ENCODE data around the gene CDH23. TPM values are rescaled to one million over a fixed set of nuclear protein-coding genes. Genes with fewer than 3 reads are reported as not detected.

Gene CDH23
- total RNA-seq, 2 donors from 2014 or later: 3.9 to 4.4 TPM

GRCh38 chr10:71419750-71420149 lies 23.0 kb downstream of the CDH23 start:
- no peak overlapping the region for H3K27ac ChIP-seq
- no peak for TF ChIP-seq CTCF (IDR thresholded peaks at IDR 0.05)
- no peaks in the 10 kb centered on the region for H3K36me3 ChIP-seq
- DNase-seq (ENCODE audit: low spot score): no peak
- H3K27me3 ChIP-seq: no peaks in the 10 kb centered on the region
- no peaks in the 10 kb centered on the region for H3K4me1 ChIP-seq
- no peak overlapping the region for H3K4me3 ChIP-seq
- no peaks in the 10 kb centered on the region for H3K9me3 ChIP-seq

GRCh38 chr10:71421075-71421434 lies 24.3 kb downstream of the CDH23 start:
- Histone ChIP-seq H3K27me3 (no peaks in the 10 kb centered on the region), H3K27ac (no peak overlapping the region), H3K4me3 (no peak overlapping the region), H3K4me1 (no peaks in the 10 kb centered on the region), H3K9me3 (no peaks in the 10 kb centered on the region), H3K36me3 (no peaks in the 10 kb centered on the region)
- DNase-seq (ENCODE audit: low spot score): no peak
- no peak for TF ChIP-seq CTCF (IDR thresholded peaks at IDR 0.05)

GRCh38 chr10:71423250-71423649 lies 26.5 kb downstream of the CDH23 start:
- H3K36me3 ChIP-seq: no peaks in the 10 kb centered on the region
- H3K9me3 ChIP-seq: no peaks in the 10 kb centered on the region
- no peaks in the 10 kb centered on the region for H3K27me3 ChIP-seq
- H3K27ac ChIP-seq: no peak overlapping the region
- H3K4me3 ChIP-seq: no peak overlapping the region
- DNase-seq (ENCODE audit: low spot score): no peak
- no peaks in the 10 kb centered on the region for H3K4me1 ChIP-seq
- no peak for TF ChIP-seq CTCF (IDR thresholded peaks at IDR 0.05)

- H3K36me3 ChIP-seq: no peaks in the 10 kb centered on the region
- H3K9me3 ChIP-seq: no peaks in the 10 kb centered on the region
- no peaks in the 10 kb centered on the region for H3K4me1 ChIP-seq
- H3K4me3 ChIP-seq: no peak overlapping the region
- no peak overlapping the region for H3K27ac ChIP-seq
- H3K27me3 ChIP-seq: no peaks in the 10 kb centered on the region
- TF ChIP-seq CTCF (IDR thresholded peaks at IDR 0.05): no peak
- no peak for DNase-seq (ENCODE audit: low spot score)
Observed at GRCh38 chr10:71423901-71424300, 27.2 kb downstream of the CDH23 start.

GRCh38 chr10:71424496-71425194 lies 27.9 kb downstream of the CDH23 start:
- Histone ChIP-seq H3K27ac (no peak overlapping the region), H3K4me1 (no peaks in the 10 kb centered on the region), H3K4me3 (no peak overlapping the region), H3K36me3 (no peaks in the 10 kb centered on the region), H3K27me3 (no peaks in the 10 kb centered on the region), H3K9me3 (no peaks in the 10 kb centered on the region)
- no peak for TF ChIP-seq CTCF (IDR thresholded peaks at IDR 0.05)
- no peak for DNase-seq (ENCODE audit: low spot score)

GRCh38 chr10:71426058-71426605 lies 29.4 kb downstream of the CDH23 start:
- Histone ChIP-seq H3K27me3 (no peaks in the 10 kb centered on the region), H3K36me3 (no peaks in the 10 kb centered on the region), H3K9me3 (no peaks in the 10 kb centered on the region), H3K4me1 (no peaks in the 10 kb centered on the region), H3K27ac (no peak overlapping the region), H3K4me3 (no peak overlapping the region)
- no peak for DNase-seq (ENCODE audit: low spot score)
- TF ChIP-seq CTCF (IDR thresholded peaks at IDR 0.05): no peak

Measured in right atrium auricular region (tissue), 2 donors.